GM12874 (cell line): ENCODE results near the gene PTPRN2.

Experiments used
- CTCF ChIP-seq: IDR thresholded peaks from 2 replicates; pipeline ENCODE4 v1.5.1; 2011; ENCODE audit warnings: low read depth, mild to moderate bottlenecking, control low read depth, low read length, moderate library complexity; ENCODE audit not compliant: insufficient read depth

PTPRN2 gene

GRCh38 chr7:157667261-157667660 is 920.4 kb downstream of the PTPRN2 start:
- TF ChIP-seq CTCF = no peak

GRCh38 chr7:157666530-157667040 is 921.0 kb downstream of the PTPRN2 start:
- no peak for TF ChIP-seq CTCF

GRCh38 chr7:157664871-157665633 is 922.6 kb downstream of the PTPRN2 start:
- no peak for TF ChIP-seq CTCF

GRCh38 chr7:157664034-157664433 is 923.6 kb downstream of the PTPRN2 start:
- no peak for TF ChIP-seq CTCF

GRCh38 chr7:157662981-157663716 is 924.5 kb downstream of the PTPRN2 start:
- no peak for TF ChIP-seq CTCF

GRCh38 chr7:157662110-157662791 is 925.4 kb downstream of the PTPRN2 start:
- TF ChIP-seq CTCF = no peak

- no peak for TF ChIP-seq CTCF
Measured at GRCh38 chr7:157661611-157661975, 926.0 kb downstream of the PTPRN2 start.
